CD8-positive, alpha-beta memory T cell (primary cell): ENCODE data around the gene RNU1-3. TPM values are rescaled to one million over a fixed set of nuclear protein-coding genes. Genes with fewer than 3 reads are reported as not detected.
"Not testable (repeated sequence)": the region's sequence is repeated elsewhere in the genome, so short reads cannot be mapped to it uniquely, and the experiment has no call there.

Experiments
- CTCF ChIA-PET: fragments of 350-600 bp; sonication (Branson Sonifier 250); formaldehyde crosslinking; loops from one replicate; lab custom pipeline; 2021; ENCODE audit warnings: antibody characterized with exemption; lab: Charles Lee
- POLR2A ChIA-PET: fragments of 350-600 bp; sonication (Branson Sonifier 250); formaldehyde crosslinking; loops from one replicate; lab custom pipeline; 2021; ENCODE audit warnings: antibody characterized with exemption; lab: Charles Lee
- DNase-seq, 5 donors: peaks; one replicate each; pipeline versions ENCODE4 v3.0.0 to v3.0.0-alpha.2; 2020 to 2022; ENCODE audit warnings: mixed read lengths in 1 of 5
- H3K27ac ChIP-seq: one replicate; pipeline ENCODE4 v1.7.0; 2013; ENCODE audit warnings: low read depth, mild to moderate bottlenecking, low read length, moderate library complexity
- H3K27me3 ChIP-seq: 2 replicates; pipeline ENCODE4 v1.7.0; 2013; ENCODE audit warnings: low read length, mild to moderate bottlenecking; ENCODE audit not compliant: insufficient read depth, poor library complexity, severe bottlenecking
- H3K36me3 ChIP-seq: 2 replicates; pipeline ENCODE4 v1.7.0; 2013; ENCODE audit warnings: mild to moderate bottlenecking, low read length, moderate library complexity; ENCODE audit not compliant: insufficient read depth
- H3K4me1 ChIP-seq: 2 replicates; pipeline ENCODE4 v1.7.0; 2013; ENCODE audit warnings: mild to moderate bottlenecking, low read length, moderate library complexity; ENCODE audit not compliant: insufficient read depth
- H3K4me3 ChIP-seq: 2 replicates; pipeline ENCODE4 v1.7.0; 2013; ENCODE audit warnings: mild to moderate bottlenecking, low read length
- H3K9me3 ChIP-seq: 2 replicates; pipeline ENCODE4 v1.7.0; 2013; ENCODE audit warnings: mild to moderate bottlenecking, low read length
- H3K27ac Mint-ChIP-seq, 8 donors: one replicate each; pipeline ENCODE4 v1.8.0; 2020 to 2021; ENCODE audit warnings: mixed read lengths in 8 of 8, mild to moderate bottlenecking in 6 of 8, inconsistent platforms in 3 of 8, moderate library complexity in 3 of 8
- H3K27me3 Mint-ChIP-seq, 2 donors: one replicate each; pipeline ENCODE4 v1.8.0; 2020 to 2021; ENCODE audit warnings: mixed read lengths in 2 of 2, mild to moderate bottlenecking in 1 of 2, moderate library complexity in 1 of 2
- H3K36me3 Mint-ChIP-seq, 3 donors: one replicate each; pipeline ENCODE4 v1.8.0; 2020 to 2021; ENCODE audit warnings: mixed read lengths in 3 of 3, inconsistent platforms in 1 of 3, mild to moderate bottlenecking in 1 of 3
- H3K4me1 Mint-ChIP-seq, 3 donors: one replicate each; pipeline ENCODE4 v1.8.0; 2020 to 2021; ENCODE audit warnings: mixed read lengths in 3 of 3, inconsistent platforms in 1 of 3, mild to moderate bottlenecking in 1 of 3
- H3K4me3 Mint-ChIP-seq, 7 donors: one replicate each; pipeline ENCODE4 v1.8.0; 2020 to 2021; ENCODE audit warnings: mixed read lengths in 7 of 7, mild to moderate bottlenecking in 6 of 7, moderate library complexity in 4 of 7, inconsistent platforms in 2 of 7
- H3K9me3 Mint-ChIP-seq, 5 donors: one replicate each; pipeline ENCODE4 v1.8.0; 2020 to 2022; ENCODE audit warnings: mixed read lengths in 5 of 5, mild to moderate bottlenecking in 3 of 5, moderate library complexity in 2 of 5, inconsistent platforms in 1 of 5
- polyA plus RNA-seq: library from polyadenylated mRNA; unstranded; fragments of 300-500 nt; fragmentation: Illumina TruSeq; gene quantifications from one replicate; pipeline ENCODE4 v1.2.3, GENCODE V29; 2021
- total RNA-seq, 2 experiments: library from RNA; stranded (reverse); gene quantifications; one replicate each; pipeline ENCODE4 v1.2.3, GENCODE V29; 2021

RNU1-3 gene
- total and polyA plus RNA-seq, 3 experiments from 2014 or later = 1,293 to 1,300 TPM; not detected in 1

DNA sequence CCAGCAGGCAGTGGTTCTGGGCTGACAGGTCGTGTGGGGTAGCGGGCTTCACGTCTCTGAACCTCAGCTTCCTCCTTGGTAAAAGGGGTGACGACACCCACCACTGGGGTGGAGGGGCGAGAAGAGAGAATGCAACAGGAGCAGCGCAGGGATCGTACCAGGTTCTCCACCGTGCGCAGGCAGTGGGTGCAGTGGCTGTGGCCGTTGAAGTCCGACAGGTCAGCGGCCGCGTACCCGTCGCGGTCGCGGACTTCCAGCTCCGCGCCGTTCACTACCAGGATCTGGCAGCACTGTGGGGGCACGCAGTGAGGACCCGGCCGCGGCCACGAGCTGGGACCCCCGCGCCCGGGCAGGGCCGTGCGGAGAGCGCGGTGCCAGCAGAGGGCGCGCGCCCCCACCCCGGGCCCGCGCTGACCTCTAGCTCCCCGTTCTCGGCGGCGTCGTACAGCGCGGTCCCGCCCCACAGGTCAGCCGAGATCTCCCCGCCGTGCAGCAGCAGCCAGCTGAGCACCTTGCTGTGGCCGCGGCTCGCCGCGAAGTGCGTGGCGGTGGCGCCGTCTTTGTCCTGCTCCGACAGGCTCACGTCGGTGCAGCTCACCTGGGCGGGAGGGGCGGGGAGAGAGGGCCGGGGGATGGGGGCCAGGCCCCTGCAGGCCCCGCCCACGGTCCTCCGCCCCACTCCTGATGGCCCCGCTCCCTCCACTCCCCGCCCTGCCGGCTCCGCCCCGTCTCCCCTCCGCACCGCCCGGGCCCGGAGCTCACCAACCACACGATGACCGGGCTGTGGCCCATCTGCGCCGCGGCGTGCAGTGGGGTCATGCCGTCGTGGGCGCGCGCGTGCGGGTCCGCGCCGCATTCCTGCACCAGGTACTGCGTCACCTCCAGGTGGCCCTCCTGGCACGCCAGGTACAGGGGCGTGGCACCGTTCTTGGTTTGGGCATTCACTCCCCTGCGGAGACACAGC, 40.7 kb upstream of the RNU1-3 start:
- H3K36me3 ChIP-seq, H3K4me1 Mint-ChIP-seq, H3K9me3 ChIP-seq, H3K4me1 ChIP-seq, H3K9me3 Mint-ChIP-seq, H3K27ac Mint-ChIP-seq, H3K4me3 Mint-ChIP-seq, H3K27ac ChIP-seq, H3K27me3 ChIP-seq, H3K4me3 ChIP-seq, H3K36me3 Mint-ChIP-seq, H3K27me3 Mint-ChIP-seq: not testable (repeated sequence)
- POLR2A ChIA-PET = interaction anchor here (1.3 kb wide), 1 partner anchor 11 kb away, joined by 3 read pairs; no protein-coding TSS in a partner anchor
- DNase-seq = peak in 1 of 5 donors; percentile 25
- CTCF ChIA-PET = interaction anchor here (0.9 to 5.6 kb wide), 7 partner anchors 9 to 82 kb away, joined by 3 to 61 read pairs (median 4); no protein-coding TSS in a partner anchor

- H3K27me3 ChIP-seq, H3K9me3 ChIP-seq, H3K36me3 Mint-ChIP-seq, POLR2A ChIA-PET, H3K4me1 ChIP-seq, H3K36me3 ChIP-seq, DNase-seq, H3K4me1 Mint-ChIP-seq, H3K27ac ChIP-seq, H3K4me3 ChIP-seq, H3K27ac Mint-ChIP-seq, H3K27me3 Mint-ChIP-seq, H3K9me3 Mint-ChIP-seq, H3K4me3 Mint-ChIP-seq: not testable (repeated sequence)
- CTCF ChIA-PET = interaction anchor here (0.7 to 5.6 kb wide), 5 partner anchors 8 to 465 kb away, joined by 3 to 61 read pairs (median 3); no protein-coding TSS in a partner anchor
Observed at GRCh38 chr1:16706302-16706701, 39.6 kb upstream of the RNU1-3 start.

- not testable (repeated sequence) for H3K4me1 ChIP-seq, DNase-seq, H3K36me3 Mint-ChIP-seq, H3K27me3 Mint-ChIP-seq, H3K4me1 Mint-ChIP-seq, H3K27ac Mint-ChIP-seq, H3K9me3 Mint-ChIP-seq, H3K4me3 Mint-ChIP-seq, H3K36me3 ChIP-seq, H3K4me3 ChIP-seq, H3K9me3 ChIP-seq, H3K27me3 ChIP-seq, H3K27ac ChIP-seq
- POLR2A ChIA-PET = interaction anchor here (0.6 kb wide), 1 partner anchor 12 kb away, joined by 3 read pairs; no protein-coding TSS in a partner anchor
- CTCF ChIA-PET = interaction anchor here (1.3 to 1.8 kb wide), 2 partner anchors 12 to 84 kb away, joined by 4 to 7 read pairs; no protein-coding TSS in a partner anchor
Observed at GRCh38 chr1:16704502-16705100, 37.9 kb upstream of the RNU1-3 start.

DNA sequence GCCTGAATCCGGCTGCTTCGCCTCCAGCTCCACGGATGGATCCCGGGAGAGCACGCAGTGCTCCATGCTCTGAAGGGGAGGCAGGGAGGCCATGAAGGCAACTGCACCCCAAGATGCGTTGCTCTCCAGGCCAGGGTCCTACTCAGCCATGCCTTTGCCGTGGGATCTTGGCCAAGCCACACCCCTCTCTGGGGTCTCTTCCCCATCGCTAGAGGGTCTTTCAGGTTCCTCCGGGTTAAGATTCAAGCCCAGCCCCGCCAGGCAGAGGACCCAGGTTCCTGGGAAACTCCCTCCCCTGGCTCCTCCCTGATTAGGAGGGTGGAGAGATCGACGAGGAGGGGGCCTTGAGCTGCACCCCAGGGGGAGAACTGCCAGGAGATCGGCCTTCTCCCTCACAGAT, 37.3 kb upstream of the RNU1-3 start:
- H3K27me3 ChIP-seq, H3K4me1 ChIP-seq, H3K27ac Mint-ChIP-seq, POLR2A ChIA-PET, H3K9me3 Mint-ChIP-seq, DNase-seq, H3K27me3 Mint-ChIP-seq, H3K4me1 Mint-ChIP-seq, H3K9me3 ChIP-seq, H3K27ac ChIP-seq, H3K4me3 ChIP-seq, H3K36me3 ChIP-seq, H3K4me3 Mint-ChIP-seq, H3K36me3 Mint-ChIP-seq: not testable (repeated sequence)
- CTCF ChIA-PET = interaction anchor here (1.3 to 1.8 kb wide), 2 partner anchors 13 to 83 kb away, joined by 4 to 7 read pairs; no protein-coding TSS in a partner anchor

DNA sequence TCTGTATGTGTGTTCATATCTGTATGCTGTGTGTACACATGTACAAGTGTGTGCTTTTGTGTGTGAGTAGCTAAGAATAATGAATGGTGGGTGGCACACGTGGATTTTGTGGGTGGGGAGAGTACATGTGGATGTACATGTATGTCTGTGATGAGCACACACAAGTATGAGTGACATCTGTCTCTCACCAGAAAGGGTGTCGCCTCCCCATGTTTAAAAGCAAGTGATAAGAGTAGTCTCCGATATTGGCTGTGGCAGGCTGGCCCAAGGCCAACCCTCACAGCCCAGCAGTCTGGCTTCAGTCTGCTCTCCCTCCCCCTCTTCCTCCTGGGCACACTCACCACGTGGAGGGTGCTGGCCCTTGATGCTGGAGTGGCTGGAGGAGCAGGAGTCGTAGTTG, 36.9 kb upstream of the RNU1-3 start:
- H3K4me1 Mint-ChIP-seq, H3K27me3 ChIP-seq, H3K9me3 Mint-ChIP-seq, H3K27ac Mint-ChIP-seq, H3K36me3 Mint-ChIP-seq, H3K4me3 ChIP-seq, H3K4me3 Mint-ChIP-seq, H3K36me3 ChIP-seq, H3K27ac ChIP-seq, DNase-seq, H3K4me1 ChIP-seq, H3K9me3 ChIP-seq, POLR2A ChIA-PET, H3K27me3 Mint-ChIP-seq: not testable (repeated sequence)
- CTCF ChIA-PET = interaction anchor here (1.3 to 1.8 kb wide), 2 partner anchors 13 to 83 kb away, joined by 4 to 7 read pairs; no protein-coding TSS in a partner anchor

DNA sequence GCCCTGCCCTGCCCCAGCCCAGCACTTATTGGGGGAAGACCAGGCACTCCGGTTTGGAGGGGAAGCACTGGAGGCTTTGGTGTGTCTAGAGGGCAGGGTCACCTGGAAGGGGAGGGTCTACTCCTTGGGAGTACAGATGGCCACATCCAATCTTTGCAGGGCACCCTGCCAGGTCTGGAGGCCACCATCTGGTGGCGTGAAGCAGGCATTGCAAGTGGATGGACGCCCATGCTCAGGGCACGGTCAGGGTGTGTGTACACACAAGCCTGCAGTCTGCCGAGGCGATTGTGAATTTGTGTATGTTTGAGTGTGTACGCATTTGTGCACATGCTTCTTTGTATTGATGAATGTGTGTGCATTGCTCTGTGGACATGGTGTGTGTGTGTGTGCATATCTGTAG, 36.4 kb upstream of the RNU1-3 start:
- H3K4me3 ChIP-seq, H3K27ac ChIP-seq, H3K36me3 ChIP-seq, H3K4me1 ChIP-seq, H3K4me1 Mint-ChIP-seq, H3K9me3 Mint-ChIP-seq, H3K4me3 Mint-ChIP-seq, H3K27me3 ChIP-seq, H3K36me3 Mint-ChIP-seq, H3K27ac Mint-ChIP-seq, DNase-seq, POLR2A ChIA-PET, H3K27me3 Mint-ChIP-seq, H3K9me3 ChIP-seq: not testable (repeated sequence)
- CTCF ChIA-PET = interaction anchor here (1.1 kb wide), 1 partner anchor 10 kb away, joined by 3 read pairs; no protein-coding TSS in a partner anchor

DNA sequence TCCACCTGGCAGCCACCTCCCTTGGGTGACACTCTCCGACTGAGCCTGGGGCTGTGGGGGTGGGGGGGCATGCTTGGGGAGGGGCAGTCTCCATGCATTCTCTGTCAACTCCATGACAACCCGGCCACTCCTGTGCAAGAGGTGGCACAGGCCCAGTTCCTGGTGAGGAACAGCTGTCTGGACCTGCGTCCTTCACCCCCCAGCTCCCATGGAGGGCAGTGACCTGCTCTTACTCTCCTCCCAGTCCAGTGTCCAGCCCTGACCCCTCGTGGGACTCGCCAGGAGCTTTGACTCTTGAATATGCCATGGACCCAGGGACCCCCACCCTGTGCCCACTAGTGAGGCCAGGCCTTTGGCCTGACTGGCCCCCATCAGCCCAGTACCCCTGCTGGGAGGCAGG, 35.5 kb upstream of the RNU1-3 start:
- POLR2A ChIA-PET, H3K9me3 Mint-ChIP-seq, H3K9me3 ChIP-seq, DNase-seq, H3K27ac Mint-ChIP-seq, H3K4me1 ChIP-seq, H3K27me3 Mint-ChIP-seq, H3K36me3 Mint-ChIP-seq, H3K4me3 ChIP-seq, H3K4me3 Mint-ChIP-seq, H3K27me3 ChIP-seq, H3K4me1 Mint-ChIP-seq, H3K36me3 ChIP-seq, H3K27ac ChIP-seq: not testable (repeated sequence)
- CTCF ChIA-PET = interaction anchor here (1.1 to 7.6 kb wide), 5 partner anchors 7 to 201 kb away, joined by 3 to 61 read pairs (median 5); no protein-coding TSS in a partner anchor

GRCh38 chr1:16701189-16701588, 34.4 kb upstream of the RNU1-3 start:
- not testable (repeated sequence) for DNase-seq, H3K36me3 ChIP-seq, H3K4me1 ChIP-seq, H3K4me3 Mint-ChIP-seq, H3K36me3 Mint-ChIP-seq, H3K4me1 Mint-ChIP-seq, H3K27me3 ChIP-seq, H3K27ac Mint-ChIP-seq, H3K9me3 Mint-ChIP-seq, H3K4me3 ChIP-seq, H3K9me3 ChIP-seq, H3K27ac ChIP-seq, H3K27me3 Mint-ChIP-seq
- ChIA-PET CTCF (interaction anchor here (0.7 to 7.6 kb wide), 7 partner anchors 8 to 203 kb away, joined by 3 to 61 read pairs (median 4); no protein-coding TSS in a partner anchor), POLR2A (interaction anchor here (0.5 kb wide), 1 partner anchor 203 kb away, joined by 3 read pairs; no protein-coding TSS in a partner anchor)
